ENCODE data around the gene PFN3. TPM values are rescaled to one million over a fixed set of nuclear protein-coding genes. Genes with fewer than 3 reads are reported as not detected.
"Not testable (repeated sequence)": the region's sequence is repeated elsewhere in the genome, so short reads cannot be mapped to it uniquely, and the experiment has no call there.

Gene PFN3
- total RNA-seq, 1 donor from 2014 or later: not detected

GRCh38 chr5:177421062-177421798 is 20.8 kb upstream of the PFN3 start:
- H3K36me3 ChIP-seq: no peaks in the 10 kb centered on the region
- H3K4me3 ChIP-seq: no peak overlapping the region
- no peak overlapping the region for H3K27ac ChIP-seq
- H3K4me1 ChIP-seq: peaks cover 8% of the 10 kb centered on the region
- no peaks in the 10 kb centered on the region for H3K27me3 ChIP-seq
- no peaks in the 10 kb centered on the region for H3K9me3 ChIP-seq
- TF ChIP-seq CTCF (IDR thresholded peaks at IDR 0.05): no peak
- no peak for TF ChIP-seq POLR2A (IDR thresholded peaks at IDR 0.05)
- no peak for TF ChIP-seq POLR2AphosphoS5 (IDR thresholded peaks at IDR 0.05; ENCODE audit: insufficient read depth in 1 of 2, low read depth in 1 of 2)
- DNase-seq (ENCODE audit: extremely low spot score in 2 of 2): no peak
- intact Hi-C loops (cut with DNase I): no loop called here

- H3K4me3 ChIP-seq; H3K27me3 ChIP-seq; intact Hi-C loops (cut with DNase I); H3K36me3 ChIP-seq; H3K9me3 ChIP-seq; H3K4me1 ChIP-seq; DNase-seq (ENCODE audit: extremely low spot score in 2 of 2); H3K27ac ChIP-seq: not testable (repeated sequence)
Measured at GRCh38 chr5:177420472-177420871, 20.0 kb upstream of the PFN3 start.

- no peak for TF ChIP-seq POLR2A (IDR thresholded peaks at IDR 0.05)
- TF ChIP-seq CTCF (IDR thresholded peaks at IDR 0.05): no peak
- no peak for TF ChIP-seq POLR2AphosphoS5 (IDR thresholded peaks at IDR 0.05; ENCODE audit: insufficient read depth in 1 of 2, low read depth in 1 of 2)
- Histone ChIP-seq H3K4me3 (no peak overlapping the region), H3K27me3 (no peaks in the 10 kb centered on the region), H3K9me3 (no peaks in the 10 kb centered on the region), H3K36me3 (no peaks in the 10 kb centered on the region), H3K4me1 (no peaks in the 10 kb centered on the region), H3K27ac (no peak overlapping the region)
- DNase-seq (ENCODE audit: extremely low spot score in 2 of 2): no peak
- intact Hi-C loops (cut with DNase I): no loop called here
Measured at GRCh38 chr5:177419046-177419445, 18.6 kb upstream of the PFN3 start.

GRCh38 chr5:177417081-177417480 is 16.6 kb upstream of the PFN3 start:
- H3K4me3 ChIP-seq; H3K9me3 ChIP-seq; H3K36me3 ChIP-seq; H3K4me1 ChIP-seq; H3K27ac ChIP-seq; H3K27me3 ChIP-seq; DNase-seq (ENCODE audit: extremely low spot score in 2 of 2); intact Hi-C loops (cut with DNase I): not testable (repeated sequence)

GRCh38 chr5:177414481-177414880 is 14.0 kb upstream of the PFN3 start:
- intact Hi-C loops (cut with DNase I): no loop called here
- Histone ChIP-seq H3K27ac (no peak overlapping the region), H3K27me3 (no peaks in the 10 kb centered on the region)

More at GRCh38 chr5:177414481-177414880, 14.0 kb upstream of the PFN3 start:
- Histone ChIP-seq H3K36me3 (no peaks in the 10 kb centered on the region), H3K9me3 (no peaks in the 10 kb centered on the region), H3K4me3 (no peak overlapping the region), H3K4me1 (no peaks in the 10 kb centered on the region)
- DNase-seq (ENCODE audit: extremely low spot score in 2 of 2): no peak
- TF ChIP-seq CTCF (IDR thresholded peaks at IDR 0.05) (no peak), POLR2AphosphoS5 (IDR thresholded peaks at IDR 0.05; ENCODE audit: insufficient read depth in 1 of 2, low read depth in 1 of 2) (no peak), POLR2A (IDR thresholded peaks at IDR 0.05) (no peak)

Data from vagina (tissue), 2 donors.